HepG2 (cell line): ENCODE results near the gene GLIPR1. TPM values are rescaled to one million over a fixed set of nuclear protein-coding genes. Genes with fewer than 3 reads are reported as not detected.

Source experiments
- DPF2 ChIP-seq: sonication (generic); formaldehyde crosslinking; IDR thresholded peaks from 2 replicates; pipeline ENCODE4 v1.4.0; 2020; ENCODE audit warnings: mild to moderate bottlenecking, low read depth, missing genetic modification reagents, borderline replicate concordance
- FOSL2 ChIP-seq: sonication (generic); formaldehyde crosslinking; IDR thresholded peaks from 2 replicates; pipeline ENCODE4 v1.4.0; 2020; ENCODE audit warnings: missing genetic modification reagents
- GABPB1 ChIP-seq: IDR thresholded peaks from 2 replicates; pipeline ENCODE4 v1.6.1; 2016; ENCODE audit warnings: mild to moderate bottlenecking, missing genetic modification reagents, moderate library complexity, missing compliant biosample characterization
- GTF2F1 ChIP-seq: fragments of 150-350 bp; IDR thresholded peaks from 2 replicates; pipeline ENCODE4 v1.6.1; 2014; ENCODE audit warnings: low read length
- KDM6A ChIP-seq: IDR thresholded peaks from 2 replicates; pipeline ENCODE4 v1.6.1; 2016; ENCODE audit warnings: low read depth
- MED8 ChIP-seq: sonication (generic); formaldehyde crosslinking; IDR thresholded peaks from 2 replicates; pipeline ENCODE4 v1.8.1; 2023; ENCODE audit warnings: mild to moderate bottlenecking, missing genetic modification reagents; ENCODE audit not compliant: insufficient replicate concordance
- MEF2D ChIP-seq: sonication (generic); formaldehyde crosslinking; IDR thresholded peaks from 2 replicates; pipeline ENCODE4 v1.5.1; 2020; ENCODE audit warnings: mild to moderate bottlenecking, missing genetic modification reagents
- POGZ ChIP-seq: sonication (generic); formaldehyde crosslinking; IDR thresholded peaks from 2 replicates; pipeline ENCODE4 v1.4.0; 2020; ENCODE audit warnings: mild to moderate bottlenecking, missing genetic modification reagents
- PTBP1 ChIP-seq: fragments of 200-400 bp; formaldehyde crosslinking; IDR thresholded peaks from 2 replicates; pipeline ENCODE4 v1.6.1; 2018; ENCODE audit warnings: low read length, low read depth; ENCODE audit not compliant: poor library complexity, severe bottlenecking
- SP2 ChIP-seq: sonication (generic); formaldehyde crosslinking; IDR thresholded peaks from 2 replicates; pipeline ENCODE4 v1.5.1; 2020; ENCODE audit warnings: mild to moderate bottlenecking, missing genetic modification reagents
- ZFP37 ChIP-seq: sonication (generic); formaldehyde crosslinking; IDR thresholded peaks from 2 replicates; pipeline ENCODE4 v1.4.0; 2020; ENCODE audit warnings: missing genetic modification reagents, borderline replicate concordance
- ZFX ChIP-seq: sonication (generic); formaldehyde crosslinking; IDR thresholded peaks from 2 replicates; pipeline ENCODE4 v1.4.0; 2020; ENCODE audit warnings: mild to moderate bottlenecking, low read depth, missing genetic modification reagents, moderate library complexity
- ZNF747 ChIP-seq: sonication (generic); formaldehyde crosslinking; IDR thresholded peaks from 2 replicates; pipeline ENCODE4 v1.8.1; 2023; ENCODE audit warnings: missing genetic modification reagents, mild to moderate bottlenecking, borderline replicate concordance
- ZNF766 ChIP-seq: sonication (generic); formaldehyde crosslinking; IDR thresholded peaks from 2 replicates; pipeline ENCODE4 v1.5.0; 2020; ENCODE audit warnings: missing genetic modification reagents, borderline replicate concordance
- polyA plus RNA-seq, 8 experiments: library from polyadenylated mRNA; depleted of rRNA in 3 of 8; stranded (reverse) in 7 of 8; unstranded in 1 of 8; fragments of >200 nt; fragmentation: Illumina TruSeq in 4 of 8; extraction: Trizol in 4 of 8; gene quantifications; 2 replicates each; pipeline versions ENCODE4 v1.2.1 to v1.2.3, GENCODE V29; 2011 to 2016; ENCODE audit warnings: low read depth in 4 of 8, missing spikeins in 1 of 8, mixed read lengths in 1 of 8; ENCODE audit not compliant: insufficient read depth in 1 of 8
- total RNA-seq, 5 experiments: library from RNA; depleted of rRNA; stranded (reverse); fragments of >200 nt; fragmentation: Illumina TruSeq; extraction: Trizol; gene quantifications; 2 replicates each; pipeline ENCODE4 v1.2.3, GENCODE V29; 2016; ENCODE audit warnings: low read depth in 1 of 5
- TF ChIP-seq, protein P1 (sequence below): sonication (generic); formaldehyde crosslinking; IDR thresholded peaks from 2 replicates; pipeline ENCODE4 v1.4.0; 2020; ENCODE audit warnings: missing genetic modification reagents, mild to moderate bottlenecking, borderline replicate concordance
- TF ChIP-seq, protein P2 (sequence below): sonication (generic); formaldehyde crosslinking; IDR thresholded peaks from 2 replicates; pipeline ENCODE4 v1.4.0; 2020; ENCODE audit warnings: missing genetic modification reagents
- TF ChIP-seq, protein P3 (sequence below): sonication (generic); formaldehyde crosslinking; IDR thresholded peaks from 2 replicates; pipeline ENCODE4 v1.8.1; 2022; ENCODE audit warnings: mild to moderate bottlenecking, missing genetic modification reagents
- TF ChIP-seq, protein P4 (sequence below): IDR thresholded peaks from 2 replicates; pipeline ENCODE4 v1.6.1; 2016; ENCODE audit warnings: low read depth, control low read depth
- TF ChIP-seq, protein P5 (sequence below): IDR thresholded peaks from 2 replicates; pipeline ENCODE4 v1.4.0; 2020; ENCODE audit warnings: mild to moderate bottlenecking, missing genetic modification reagents

The GLIPR1 gene
- total and polyA plus RNA-seq, 2 of the 13 experiments (the other 11 are each of a cell fraction or from before 2014, with no cell fraction given): 1.9 to 5.0 TPM

DNA sequence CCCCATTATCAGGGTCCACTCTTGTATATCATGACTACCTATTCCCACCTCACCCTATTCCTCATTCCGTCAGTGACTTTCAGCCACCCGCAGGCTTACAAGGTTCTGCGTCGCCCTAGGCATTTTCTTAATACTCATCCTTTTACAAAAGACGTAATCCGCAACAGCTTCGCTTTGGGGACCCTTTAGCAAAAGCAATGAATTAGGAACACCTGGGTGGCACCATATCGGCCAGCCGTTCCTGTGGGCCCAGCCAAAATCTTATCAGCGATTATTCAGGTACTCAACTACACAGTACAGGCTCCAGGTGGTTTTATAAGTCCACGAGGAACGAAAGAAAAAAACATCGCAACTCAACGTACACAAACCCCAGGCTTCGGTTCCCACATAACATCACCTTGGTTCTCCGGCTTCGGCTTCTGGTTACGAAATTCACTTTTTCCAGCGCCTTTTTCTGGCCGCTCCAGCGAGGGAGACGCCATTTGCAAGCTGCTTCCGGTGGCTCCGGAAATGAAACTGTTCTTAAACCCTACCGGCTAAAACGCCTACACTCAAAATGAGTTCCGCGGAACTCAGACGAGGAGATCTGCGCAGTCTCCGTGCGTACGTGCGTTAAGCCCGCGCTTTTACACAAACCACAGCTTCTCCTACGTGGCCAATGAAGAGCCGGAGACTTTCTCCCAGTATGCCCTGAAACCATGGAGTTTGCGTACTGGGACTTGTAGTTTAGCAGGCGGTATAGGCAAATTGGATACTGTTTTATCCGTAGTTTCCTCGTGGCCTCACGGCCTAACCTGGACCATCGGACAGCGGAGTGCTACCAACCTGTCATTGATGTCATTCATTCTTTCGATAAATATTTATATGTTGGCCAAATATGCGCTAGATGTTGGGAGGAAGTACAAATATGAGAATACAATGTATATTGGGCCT lies 30.8 kb downstream of the GLIPR1 start, which contains the start of gene KRR1 (continued):
- TF ChIP-seq, protein P1, sequence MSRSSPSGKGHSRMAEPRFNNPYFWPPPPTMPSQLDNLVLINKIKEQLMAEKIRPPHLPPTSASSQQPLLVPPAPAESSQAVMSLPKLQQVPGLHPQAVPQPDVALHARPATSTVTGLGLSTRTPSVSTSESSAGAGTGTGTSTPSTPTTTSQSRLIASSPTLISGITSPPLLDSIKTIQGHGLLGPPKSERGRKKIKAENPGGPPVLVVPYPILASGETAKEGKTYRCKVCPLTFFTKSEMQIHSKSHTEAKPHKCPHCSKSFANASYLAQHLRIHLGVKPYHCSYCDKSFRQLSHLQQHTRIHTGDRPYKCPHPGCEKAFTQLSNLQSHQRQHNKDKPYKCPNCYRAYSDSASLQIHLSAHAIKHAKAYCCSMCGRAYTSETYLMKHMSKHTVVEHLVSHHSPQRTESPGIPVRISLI (CRISPR knock-in tag): no peak; the same call in 1 of the 2 replicates
- TF ChIP-seq, protein P2, sequence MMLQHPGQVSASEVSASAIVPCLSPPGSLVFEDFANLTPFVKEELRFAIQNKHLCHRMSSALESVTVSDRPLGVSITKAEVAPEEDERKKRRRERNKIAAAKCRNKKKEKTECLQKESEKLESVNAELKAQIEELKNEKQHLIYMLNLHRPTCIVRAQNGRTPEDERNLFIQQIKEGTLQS (CRISPR knock-in tag): 0 out of 2 replicates have a peak, but pooled peaks have one; percentile 32
- TF ChIP-seq ZFX (peak; percentile 87), SP2 (CRISPR knock-in tag) (peak; percentile 63), ZNF747 (CRISPR knock-in tag) (no peak; the same call in 1 of the 2 replicates), FOSL2 (peak; percentile 51), DPF2 (CRISPR knock-in tag) (no peak), GABPB1 (CRISPR knock-in tag) (peak; percentile 98), KDM6A (CRISPR knock-in tag) (no peak), POGZ (CRISPR knock-in tag) (peak; percentile 98), PTBP1 (no peak), ZNF766 (peak; percentile 80; the same call in 1 of the 2 replicates), ZFP37 (CRISPR knock-in tag) (no peak), MEF2D (CRISPR knock-in tag) (peak; percentile 81), MED8 (peak; percentile 74), GTF2F1 (no peak; the same call in 1 of the 2 replicates)
- TF ChIP-seq, protein P3, sequence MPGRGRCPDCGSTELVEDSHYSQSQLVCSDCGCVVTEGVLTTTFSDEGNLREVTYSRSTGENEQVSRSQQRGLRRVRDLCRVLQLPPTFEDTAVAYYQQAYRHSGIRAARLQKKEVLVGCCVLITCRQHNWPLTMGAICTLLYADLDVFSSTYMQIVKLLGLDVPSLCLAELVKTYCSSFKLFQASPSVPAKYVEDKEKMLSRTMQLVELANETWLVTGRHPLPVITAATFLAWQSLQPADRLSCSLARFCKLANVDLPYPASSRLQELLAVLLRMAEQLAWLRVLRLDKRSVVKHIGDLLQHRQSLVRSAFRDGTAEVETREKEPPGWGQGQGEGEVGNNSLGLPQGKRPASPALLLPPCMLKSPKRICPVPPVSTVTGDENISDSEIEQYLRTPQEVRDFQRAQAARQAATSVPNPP: peak; percentile 54; the same call in 1 of the 2 replicates
- TF ChIP-seq, protein P4, sequence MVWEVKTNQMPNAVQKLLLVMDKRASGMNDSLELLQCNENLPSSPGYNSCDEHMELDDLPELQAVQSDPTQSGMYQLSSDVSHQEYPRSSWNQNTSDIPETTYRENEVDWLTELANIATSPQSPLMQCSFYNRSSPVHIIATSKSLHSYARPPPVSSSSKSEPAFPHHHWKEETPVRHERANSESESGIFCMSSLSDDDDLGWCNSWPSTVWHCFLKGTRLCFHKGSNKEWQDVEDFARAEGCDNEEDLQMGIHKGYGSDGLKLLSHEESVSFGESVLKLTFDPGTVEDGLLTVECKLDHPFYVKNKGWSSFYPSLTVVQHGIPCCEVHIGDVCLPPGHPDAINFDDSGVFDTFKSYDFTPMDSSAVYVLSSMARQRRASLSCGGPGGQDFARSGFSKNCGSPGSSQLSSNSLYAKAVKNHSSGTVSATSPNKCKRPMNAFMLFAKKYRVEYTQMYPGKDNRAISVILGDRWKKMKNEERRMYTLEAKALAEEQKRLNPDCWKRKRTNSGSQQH: peak; percentile 91
- TF ChIP-seq, protein P5, sequence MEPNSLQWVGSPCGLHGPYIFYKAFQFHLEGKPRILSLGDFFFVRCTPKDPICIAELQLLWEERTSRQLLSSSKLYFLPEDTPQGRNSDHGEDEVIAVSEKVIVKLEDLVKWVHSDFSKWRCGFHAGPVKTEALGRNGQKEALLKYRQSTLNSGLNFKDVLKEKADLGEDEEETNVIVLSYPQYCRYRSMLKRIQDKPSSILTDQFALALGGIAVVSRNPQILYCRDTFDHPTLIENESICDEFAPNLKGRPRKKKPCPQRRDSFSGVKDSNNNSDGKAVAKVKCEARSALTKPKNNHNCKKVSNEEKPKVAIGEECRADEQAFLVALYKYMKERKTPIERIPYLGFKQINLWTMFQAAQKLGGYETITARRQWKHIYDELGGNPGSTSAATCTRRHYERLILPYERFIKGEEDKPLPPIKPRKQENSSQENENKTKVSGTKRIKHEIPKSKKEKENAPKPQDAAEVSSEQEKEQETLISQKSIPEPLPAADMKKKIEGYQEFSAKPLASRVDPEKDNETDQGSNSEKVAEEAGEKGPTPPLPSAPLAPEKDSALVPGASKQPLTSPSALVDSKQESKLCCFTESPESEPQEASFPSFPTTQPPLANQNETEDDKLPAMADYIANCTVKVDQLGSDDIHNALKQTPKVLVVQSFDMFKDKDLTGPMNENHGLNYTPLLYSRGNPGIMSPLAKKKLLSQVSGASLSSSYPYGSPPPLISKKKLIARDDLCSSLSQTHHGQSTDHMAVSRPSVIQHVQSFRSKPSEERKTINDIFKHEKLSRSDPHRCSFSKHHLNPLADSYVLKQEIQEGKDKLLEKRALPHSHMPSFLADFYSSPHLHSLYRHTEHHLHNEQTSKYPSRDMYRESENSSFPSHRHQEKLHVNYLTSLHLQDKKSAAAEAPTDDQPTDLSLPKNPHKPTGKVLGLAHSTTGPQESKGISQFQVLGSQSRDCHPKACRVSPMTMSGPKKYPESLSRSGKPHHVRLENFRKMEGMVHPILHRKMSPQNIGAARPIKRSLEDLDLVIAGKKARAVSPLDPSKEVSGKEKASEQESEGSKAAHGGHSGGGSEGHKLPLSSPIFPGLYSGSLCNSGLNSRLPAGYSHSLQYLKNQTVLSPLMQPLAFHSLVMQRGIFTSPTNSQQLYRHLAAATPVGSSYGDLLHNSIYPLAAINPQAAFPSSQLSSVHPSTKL (CRISPR knock-in tag): peak; percentile 52; the same call in 1 of the 2 replicates
